Endothelial cell of umbilical vein (primary cell): ENCODE data around the gene HBZ. TPM values are rescaled to one million over a fixed set of nuclear protein-coding genes. Genes with fewer than 3 reads are reported as not detected.

Experiments
- BruUV-seq: library from RNA; stranded (reverse); fragments of 400-500 nt; replicated peaks from 2 replicates; lab custom pipeline; 2021; lab: Mats Ljungman, UMichigan
- CTCF ChIA-PET: fragments of 300-600, 350-600 bp; sonication (Branson Sonifier 250); formaldehyde crosslinking; loops from one replicate; lab custom pipeline; 2021; ENCODE audit warnings: antibody characterized with exemption, inconsistent platforms; lab: Charles Lee
- POLR2A ChIA-PET: fragments of 300-600, 350-600 bp; sonication (Branson Sonifier 250); formaldehyde crosslinking; loops from one replicate; lab custom pipeline; 2021; ENCODE audit warnings: antibody characterized with exemption, inconsistent platforms; lab: Charles Lee
- DNase-seq: peaks from one replicate; pipeline ENCODE4 v3.0.0-alpha.2; 2011; ENCODE audit warnings: low read depth, low spot score
- FAIRE-seq: peaks from 2 replicates; lab custom pipeline; 2011; peaks lifted over from hg19 to GRCh38; lab: Jason Lieb, UNC
- H2AFZ ChIP-seq: 2 replicates; pipeline ENCODE4 v1.6.0; 2012; ENCODE audit warnings: low read depth, low read length, control low read depth, inconsistent platforms
- H3K27ac ChIP-seq: 2 replicates; pipeline ENCODE4 v1.5.1; 2011; ENCODE audit warnings: low read depth, mild to moderate bottlenecking, control low read depth, low read length, moderate library complexity; ENCODE audit not compliant: insufficient read depth
- H3K27me3 ChIP-seq, 2 experiments: 2 replicates each; pipeline versions ENCODE4 v1.6.0 to v1.6.1; 2011; ENCODE audit warnings: low read length in 2 of 2, mixed read lengths in 1 of 2; ENCODE audit not compliant: control insufficient read depth in 2 of 2, insufficient read depth in 2 of 2
- H3K36me3 ChIP-seq, 2 experiments: 2 replicates in 1 of 2; 3 replicates in 1 of 2; pipeline ENCODE4 v1.5.1; 2011; ENCODE audit warnings: low read length in 2 of 2, mild to moderate bottlenecking in 1 of 2, moderate library complexity in 1 of 2; ENCODE audit not compliant: control insufficient read depth in 2 of 2, insufficient read depth in 2 of 2; ENCODE audit errors: extremely low read depth in 1 of 2
- H3K4me1 ChIP-seq: 3 replicates; pipeline ENCODE4 v1.5.1; 2011; ENCODE audit warnings: mild to moderate bottlenecking, low read length; ENCODE audit not compliant: control insufficient read depth, insufficient read depth; ENCODE audit errors: extremely low read depth
- H3K4me2 ChIP-seq: 2 replicates; pipeline ENCODE4 v1.6.1; 2011; ENCODE audit warnings: low read length, control low read depth, mixed read lengths; ENCODE audit not compliant: insufficient read depth
- H3K4me3 ChIP-seq, 3 experiments: fragments of 200-600 bp in 1 of 3; sonication (generic), shearing (Covaris generic) in 1 of 3; replicated peaks in 1 of 3; 2 replicates each; pipeline ENCODE4 v1.5.1; 2011 to 2016; ENCODE audit warnings: control low read depth in 3 of 3, low read length in 3 of 3, mild to moderate bottlenecking in 2 of 3, inconsistent platforms in 1 of 3, low read depth in 1 of 3, moderate library complexity in 1 of 3; ENCODE audit not compliant: insufficient read depth in 1 of 3
- H3K79me2 ChIP-seq: 2 replicates; pipeline ENCODE4 v1.6.0; 2012; ENCODE audit warnings: low read length, inconsistent platforms; ENCODE audit not compliant: control insufficient read depth, insufficient read depth
- H3K9ac ChIP-seq: replicated peaks from 2 replicates; pipeline ENCODE3; 2011; ENCODE audit warnings: low read length, control low read depth; ENCODE audit not compliant: insufficient read depth; ENCODE audit errors: extremely low read depth
- H3K9me1 ChIP-seq: replicated peaks from 3 replicates; pipeline ENCODE4 v1.6.0; 2011; ENCODE audit warnings: mild to moderate bottlenecking, low read length; ENCODE audit not compliant: control insufficient read depth, insufficient read depth; ENCODE audit errors: extremely low read depth
- H3K9me3 ChIP-seq: replicated peaks from 2 replicates; pipeline ENCODE4 v1.5.1; 2012; ENCODE audit warnings: low read length, inconsistent platforms; ENCODE audit not compliant: control insufficient read depth, insufficient read depth
- H4K20me1 ChIP-seq: replicated peaks from 2 replicates; pipeline ENCODE3; 2011; ENCODE audit warnings: mild to moderate bottlenecking, low read length; ENCODE audit not compliant: control insufficient read depth, insufficient read depth; ENCODE audit errors: extremely low read depth
- EZH2 ChIP-seq: IDR thresholded peaks from 2 replicates; pipeline ENCODE4 v1.6.1; 2012; ENCODE audit warnings: borderline replicate concordance, low read depth, mild to moderate bottlenecking, moderate library complexity, low read length, inconsistent platforms; ENCODE audit not compliant: severe bottlenecking
- FOS ChIP-seq: IDR thresholded peaks from 2 replicates; pipeline ENCODE4 v1.6.1; 2011; ENCODE audit warnings: mild to moderate bottlenecking, low read length, moderate library complexity, borderline replicate concordance; ENCODE audit not compliant: insufficient read depth
- GATA2 ChIP-seq: IDR thresholded peaks from 2 replicates; pipeline ENCODE4 v1.7.0; 2011; ENCODE audit warnings: low read depth, mild to moderate bottlenecking, moderate library complexity, mixed read lengths, low read length; ENCODE audit not compliant: insufficient read length, insufficient read depth
- JUN ChIP-seq: IDR thresholded peaks from 2 replicates; pipeline ENCODE4 v1.6.1; 2011; ENCODE audit warnings: borderline replicate concordance, low read depth; ENCODE audit not compliant: insufficient read length, insufficient read depth
- MYC ChIP-seq: IDR thresholded peaks from one replicate; pipeline ENCODE4 v1.6.1; 2011; ENCODE audit warnings: mild to moderate bottlenecking, low read depth, low read length
- POLR2A ChIP-seq: IDR thresholded peaks from 2 replicates; pipeline ENCODE4 v1.6.1; 2012; ENCODE audit warnings: low read depth, mild to moderate bottlenecking, control low read depth, low read length
- POLR2AphosphoS5 ChIP-seq: IDR thresholded peaks from 2 replicates; pipeline ENCODE4 v1.6.1; 2012; ENCODE audit warnings: low read depth, mild to moderate bottlenecking, control low read depth, low read length, moderate library complexity; ENCODE audit not compliant: insufficient read depth
- dilution Hi-C: fragments of 300-500 bp; cut with MboI; formaldehyde crosslinking; loops from one replicate; pipeline ENCODE4 v1.15.0; 2019; ENCODE audit warnings: low sequenced_read_pairs; ENCODE audit not compliant: extremely low pct_ligation_motif_present
- intact Hi-C: fragments of 100-400 bp; cut with micrococcal nuclease; formaldehyde crosslinking; loops from one replicate; pipeline ENCODE4 v1.10.0; 2022
- polyA plus RNA-seq, 4 experiments: library from polyadenylated mRNA; depleted of rRNA in 3 of 4; stranded (reverse) in 3 of 4; unstranded in 1 of 4; fragments of >200 nt; gene quantifications; 2 replicates each; pipeline versions ENCODE4 v1.2.1 to v1.2.3, GENCODE V29; 2011 to 2012; ENCODE audit warnings: missing spikeins in 1 of 4
- total RNA-seq: library from RNA; stranded (reverse); gene quantifications from 2 replicates; pipeline ENCODE4 v1.2.3, GENCODE V29; 2021
- TF ChIP-seq, protein P1 (sequence below): IDR thresholded peaks from 2 replicates; pipeline ENCODE4 v1.6.1; 2011; ENCODE audit not compliant: insufficient read depth, insufficient read length
- TF ChIP-seq, protein P2 (sequence below), 2 donors: IDR thresholded peaks; 1 replicate in 1 of 2; 2 replicates in 1 of 2; pipeline ENCODE4 v1.5.1; 2011; ENCODE audit warnings: low read length in 2 of 2, mild to moderate bottlenecking in 2 of 2, moderate library complexity in 2 of 2, control low read depth in 1 of 2, inconsistent platforms in 1 of 2, low read depth in 1 of 2; ENCODE audit not compliant: insufficient read depth in 1 of 2; ENCODE audit errors: extremely low read depth in 1 of 2

HBZ gene
- total and polyA plus RNA-seq, 2 donors (not counting 3 experiments of a cell fraction or from before 2014, with no cell fraction given) = not detected

DNA sequence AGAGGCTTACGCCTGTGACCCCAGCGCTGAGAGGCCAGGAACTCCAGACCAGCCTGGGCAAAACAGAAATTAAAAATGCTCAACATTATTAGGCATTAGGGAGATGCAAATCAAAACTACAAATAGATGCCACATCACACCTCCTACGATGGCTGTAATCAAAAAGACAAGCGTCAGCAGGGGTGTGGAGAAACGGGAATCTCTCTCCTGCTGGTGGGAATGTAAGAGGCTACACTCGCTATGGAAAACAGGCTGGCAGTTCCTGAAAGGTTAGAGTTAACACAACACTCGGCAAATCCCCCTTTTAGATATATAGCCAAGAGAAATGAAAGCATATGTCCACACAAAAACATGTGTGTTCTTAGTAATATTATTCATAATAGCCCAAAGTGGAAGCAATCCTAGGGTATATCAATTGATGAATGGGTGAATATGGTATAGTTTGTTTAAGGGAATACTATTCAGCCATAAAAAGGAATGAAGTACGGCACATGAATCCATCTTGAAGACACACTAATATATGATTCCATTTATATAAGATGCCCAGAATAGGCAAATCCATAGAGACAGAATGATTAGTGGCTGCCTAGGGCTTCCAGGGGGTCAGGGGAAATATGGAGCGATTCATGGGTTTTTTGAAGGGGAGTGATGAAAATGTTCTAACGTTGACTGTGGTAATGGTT, 12.1 kb upstream of the HBZ start:
- ChIA-PET CTCF (interaction anchor here (1.1 to 1.8 kb wide), 2 partner anchors 33 to 40 kb away, joined by 3 to 7 read pairs; partner anchors contain the start of gene HBQ1), POLR2A (no interaction called here)
- Histone ChIP-seq H3K9ac (no peak overlapping the region), H3K4me1 (peaks cover 3% of the 10 kb centered on the region), H3K27me3 (no peaks in the 10 kb centered on the region), H3K4me2 (no peak overlapping the region), H4K20me1 (no peaks in the 10 kb centered on the region), H3K79me2 (peaks cover 12% of the 10 kb centered on the region), H3K4me3 (no peak overlapping the region), H2AFZ (no peak overlapping the region), H3K36me3 (no peaks in the 10 kb centered on the region), H3K27ac (no peak overlapping the region), H3K9me1 (no peaks in the 10 kb centered on the region), H3K9me3 (no peaks in the 10 kb centered on the region)
- FAIRE-seq (no peak), DNase-seq (no peak)
- no peak for TF ChIP-seq POLR2AphosphoS5
- no peak for TF ChIP-seq EZH2
- TF ChIP-seq, protein P1, sequence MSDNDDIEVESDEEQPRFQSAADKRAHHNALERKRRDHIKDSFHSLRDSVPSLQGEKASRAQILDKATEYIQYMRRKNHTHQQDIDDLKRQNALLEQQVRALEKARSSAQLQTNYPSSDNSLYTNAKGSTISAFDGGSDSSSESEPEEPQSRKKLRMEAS = no peak
- no peak for TF ChIP-seq JUN
- no TSS peak for BruUV-seq
- intact Hi-C loops (no loop called here), dilution Hi-C loops (no loop called here)

DNA sequence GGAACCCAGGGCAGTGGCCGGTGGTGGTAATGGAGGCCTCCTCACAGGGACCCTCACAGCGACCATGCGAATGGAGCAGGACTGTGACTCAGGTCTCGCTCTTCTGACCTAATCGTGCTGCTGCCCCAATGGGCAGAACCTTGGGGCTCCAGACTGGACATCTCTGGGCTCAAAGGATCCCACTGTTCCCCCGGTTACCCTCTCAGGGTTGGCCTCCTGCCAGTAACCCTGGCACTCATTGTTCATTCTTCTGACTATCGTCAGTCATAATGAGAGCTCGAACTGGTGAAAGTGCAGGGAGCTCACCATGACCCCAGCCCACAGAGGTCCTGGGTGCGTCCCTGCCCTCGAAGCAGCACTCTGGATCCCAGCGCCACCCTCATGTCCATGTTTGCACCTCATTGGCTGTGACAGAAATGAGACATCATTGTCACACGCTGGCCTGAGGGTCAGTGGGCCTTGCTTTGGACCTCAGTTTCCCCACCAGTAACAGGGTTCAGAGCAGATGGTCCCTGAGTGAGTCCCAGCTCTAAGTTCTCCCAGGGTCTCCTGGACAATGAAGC, 10.0 kb upstream of the HBZ start:
- Histone ChIP-seq H3K27me3 (no peaks in the 10 kb centered on the region), H2AFZ (no peak overlapping the region), H3K79me2 (peaks cover 4% of the 10 kb centered on the region), H3K27ac (no peak overlapping the region), H3K4me1 (no peaks in the 10 kb centered on the region), H3K4me2 (no peak overlapping the region), H4K20me1 (no peaks in the 10 kb centered on the region), H3K9me3 (no peaks in the 10 kb centered on the region), H3K36me3 (no peaks in the 10 kb centered on the region), H3K9ac (no peak overlapping the region), H3K9me1 (no peaks in the 10 kb centered on the region), H3K4me3 (no peak overlapping the region)
- intact Hi-C loops (no loop called here), dilution Hi-C loops (no loop called here)
- ChIA-PET POLR2A (no interaction called here), CTCF (interaction anchor here (1.8 kb wide), 1 partner anchor 35 kb away, joined by 7 read pairs; no protein-coding TSS in a partner anchor)
- no peak for FAIRE-seq
- DNase-seq = no peak
- TF ChIP-seq, protein P2, sequence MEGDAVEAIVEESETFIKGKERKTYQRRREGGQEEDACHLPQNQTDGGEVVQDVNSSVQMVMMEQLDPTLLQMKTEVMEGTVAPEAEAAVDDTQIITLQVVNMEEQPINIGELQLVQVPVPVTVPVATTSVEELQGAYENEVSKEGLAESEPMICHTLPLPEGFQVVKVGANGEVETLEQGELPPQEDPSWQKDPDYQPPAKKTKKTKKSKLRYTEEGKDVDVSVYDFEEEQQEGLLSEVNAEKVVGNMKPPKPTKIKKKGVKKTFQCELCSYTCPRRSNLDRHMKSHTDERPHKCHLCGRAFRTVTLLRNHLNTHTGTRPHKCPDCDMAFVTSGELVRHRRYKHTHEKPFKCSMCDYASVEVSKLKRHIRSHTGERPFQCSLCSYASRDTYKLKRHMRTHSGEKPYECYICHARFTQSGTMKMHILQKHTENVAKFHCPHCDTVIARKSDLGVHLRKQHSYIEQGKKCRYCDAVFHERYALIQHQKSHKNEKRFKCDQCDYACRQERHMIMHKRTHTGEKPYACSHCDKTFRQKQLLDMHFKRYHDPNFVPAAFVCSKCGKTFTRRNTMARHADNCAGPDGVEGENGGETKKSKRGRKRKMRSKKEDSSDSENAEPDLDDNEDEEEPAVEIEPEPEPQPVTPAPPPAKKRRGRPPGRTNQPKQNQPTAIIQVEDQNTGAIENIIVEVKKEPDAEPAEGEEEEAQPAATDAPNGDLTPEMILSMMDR (IDR thresholded peaks at IDR 0.05; ENCODE audit: extremely low read depth in 1 of 2, insufficient read depth in 1 of 2, low read depth in 1 of 2, low read length in 2 of 2) = no peak
- TF ChIP-seq GATA2 (no peak), MYC (no peak), POLR2A (no peak), FOS (no peak), JUN (no peak), EZH2 (no peak), POLR2AphosphoS5 (no peak)
- TF ChIP-seq, protein P1 = no peak
- no TSS peak for BruUV-seq
